BLaER1 treated with 17β-estradiol and CSF1 and Interleukin-3, amounts not matched to agents 10 nM and 100 nM (cell line): ENCODE data around the gene MPG.

Experiments
- H3K27ac ChIP-seq, 11 experiments: shearing (Covaris generic); formaldehyde crosslinking; 2 replicates each; pipeline ENCODE4 v1.8.1; 2022
- H3K27me3 ChIP-seq, 11 experiments: shearing (Covaris generic); formaldehyde crosslinking; 2 replicates each; pipeline ENCODE4 v1.8.1; 2022
- H3K36me3 ChIP-seq, 11 experiments: shearing (Covaris generic); formaldehyde crosslinking; 2 replicates each; pipeline ENCODE4 v1.8.1; 2022
- H3K4me1 ChIP-seq, 10 experiments: shearing (Covaris generic); formaldehyde crosslinking; 2 replicates each; pipeline ENCODE4 v1.8.1; 2022
- H3K4me2 ChIP-seq, 11 experiments: shearing (Covaris generic); formaldehyde crosslinking; 2 replicates each; pipeline ENCODE4 v1.8.1; 2022
- H3K4me3 ChIP-seq, 10 experiments: shearing (Covaris generic); formaldehyde crosslinking; 2 replicates each; pipeline ENCODE4 v1.8.1; 2022
- H3K9ac ChIP-seq, 11 experiments: shearing (Covaris generic); formaldehyde crosslinking; 2 replicates each; pipeline ENCODE4 v1.8.1; 2022
- H3K9me3 ChIP-seq, 11 experiments: shearing (Covaris generic); formaldehyde crosslinking; replicated peaks in 1 of 11; 2 replicates each; pipeline ENCODE4 v1.8.1; 2022
- H4K20me1 ChIP-seq, 11 experiments: shearing (Covaris generic); formaldehyde crosslinking; 2 replicates each; pipeline ENCODE4 v1.8.1; 2022
- Cebpa-rat ChIP-seq, 11 experiments: shearing (Covaris generic); IDR thresholded peaks; 2 replicates each; pipeline ENCODE4 v1.8.1; 2022

MPG gene

DNA sequence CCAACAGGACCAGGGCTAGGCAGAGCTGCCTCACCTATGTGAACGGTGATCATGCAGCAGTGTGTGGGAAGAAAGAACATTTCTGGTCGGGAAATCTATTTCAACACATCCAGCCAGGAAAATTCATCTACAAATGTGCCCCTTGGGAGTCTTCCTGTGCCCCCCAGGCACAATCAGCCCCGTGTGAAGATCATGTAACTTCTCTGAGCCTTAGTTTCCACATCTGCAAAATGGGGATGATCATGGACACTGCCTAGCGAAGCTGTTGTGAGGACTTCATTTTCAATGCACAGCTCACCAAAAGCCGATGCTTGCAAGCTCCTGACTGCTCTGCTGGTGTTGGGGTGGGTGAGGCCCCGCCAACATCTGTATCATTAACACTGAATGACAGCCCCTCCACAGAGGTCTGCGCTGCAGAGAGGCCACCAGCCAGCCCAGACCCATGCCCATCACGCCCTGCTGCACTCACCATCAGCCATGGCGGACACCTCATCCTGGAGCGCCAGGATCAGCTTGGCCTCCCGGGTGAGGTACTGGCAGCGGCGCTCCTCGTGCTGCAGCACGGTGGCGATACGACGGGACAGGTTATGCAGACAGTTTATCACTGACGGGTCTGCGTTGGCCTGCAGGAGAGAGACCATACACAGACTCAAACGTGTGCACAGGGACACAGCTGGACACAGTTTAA is 34.3 kb downstream of the MPG start:
- Histone ChIP-seq H3K4me3 (no peak overlapping the region), H3K4me2 (no peak overlapping the region), H3K4me1 (peaks cover 0 to 15% (median 9%) of the 10 kb centered on the region in 10 experiments; a peak in 15 of 20 replicates), H4K20me1 (peaks cover under 1 to 41% (median 5%) of the 10 kb centered on the region in 11 experiments; a peak in 13 of 22 replicates), H3K36me3 (peaks cover 75 to 100% (median 93%) of the 10 kb centered on the region in 11 experiments), H3K9ac (0 out of 22 replicates have a peak overlapping the region, but pooled peaks of 1 of the 11 experiments have one; percentile 41), H3K27me3 (no peaks in the 10 kb centered on the region), H3K27ac (0 out of 22 replicates have a peak overlapping the region, but pooled peaks of 1 of the 11 experiments have one; percentile 64), H3K9me3 (no peaks in the 10 kb centered on the region)
- no peak for TF ChIP-seq Cebpa-rat (IDR thresholded peaks at IDR 0.05)

DNA sequence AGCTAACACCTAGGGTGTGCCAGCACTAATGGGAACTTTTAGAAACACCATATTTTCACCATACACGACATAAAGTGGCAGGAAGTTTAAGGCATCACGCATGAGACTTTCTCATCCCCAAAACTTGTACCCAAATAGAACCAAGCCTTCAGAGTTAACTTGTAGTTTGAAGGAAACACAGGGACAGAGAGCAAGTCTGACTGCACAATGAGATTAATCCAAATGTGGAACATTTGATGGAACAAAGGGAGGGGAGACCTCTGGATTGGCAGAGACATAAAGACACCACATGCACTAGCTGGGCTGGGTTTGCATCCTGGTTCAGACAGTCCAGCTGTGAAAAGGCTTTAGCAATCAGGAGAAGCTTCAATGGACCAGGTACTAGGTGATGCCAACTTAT is 36.3 kb downstream of the MPG start:
- no peak for TF ChIP-seq Cebpa-rat (IDR thresholded peaks at IDR 0.05)

DNA sequence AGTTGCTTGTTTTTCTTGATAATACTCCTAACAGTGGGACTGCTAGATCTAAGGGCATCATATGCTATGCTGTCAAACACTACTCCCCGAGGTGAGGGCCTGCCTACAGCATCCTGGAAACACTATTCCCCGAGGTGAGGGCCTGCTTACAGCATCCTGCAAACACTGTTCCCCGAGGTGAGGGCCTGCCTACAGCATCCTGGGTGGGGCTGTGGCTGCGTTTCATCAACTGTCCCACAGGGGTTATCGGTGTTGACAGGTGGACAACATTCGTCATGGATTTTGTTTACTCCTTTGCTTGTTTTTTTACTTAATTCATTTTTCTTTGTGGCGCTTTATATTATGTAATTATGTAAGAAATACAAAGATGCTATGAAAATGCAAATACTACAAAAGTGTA is 38.0 kb downstream of the MPG start:
- Histone ChIP-seq H3K4me1 (peaks cover 0 to 29% (median 13%) of the 10 kb centered on the region in 10 experiments; a peak in 16 of 20 replicates), H3K4me3 (no peak overlapping the region), H3K36me3 (peaks cover 54 to 87% (median 74%) of the 10 kb centered on the region in 11 experiments), H3K4me2 (no peak overlapping the region), H3K9ac (peak overlapping the region in 1 of 11 experiments; percentile 18; a peak in 1 of 22 replicates), H3K27me3 (no peaks in the 10 kb centered on the region), H3K27ac (no peak overlapping the region), H3K9me3 (no peaks in the 10 kb centered on the region), H4K20me1 (peaks cover 22 to 66% (median 42%) of the 10 kb centered on the region in 11 experiments; a peak in 20 of 22 replicates)
- no peak for TF ChIP-seq Cebpa-rat (IDR thresholded peaks at IDR 0.05)

More for the DNA sequence above, 36.3 kb downstream of the MPG start:
- Histone ChIP-seq H3K9ac (no peak overlapping the region; a peak in 1 of 22 replicates), H3K4me1 (peaks cover 0 to 15% (median 9%) of the 10 kb centered on the region in 10 experiments; a peak in 15 of 20 replicates), H3K9me3 (no peaks in the 10 kb centered on the region), H3K36me3 (peaks cover 71 to 98% (median 91%) of the 10 kb centered on the region in 11 experiments), H3K27me3 (no peaks in the 10 kb centered on the region), H4K20me1 (peaks cover 8 to 53% (median 25%) of the 10 kb centered on the region in 11 experiments; a peak in 20 of 22 replicates), H3K4me3 (no peak overlapping the region), H3K27ac (peak overlapping the region in 2 of 11 experiments; percentile 38 to 64; a peak in 3 of 22 replicates), H3K4me2 (no peak overlapping the region; a peak in 1 of 22 replicates)

- Histone ChIP-seq H3K4me2 (no peak overlapping the region), H3K9me3 (no peaks in the 10 kb centered on the region)
These were observed 39.6 kb downstream of the MPG start for GRCh38 chr16:117379-118365.

GRCh38 chr16:118857-119256 is 40.8 kb downstream of the MPG start:
- TF ChIP-seq Cebpa-rat (IDR thresholded peaks at IDR 0.05), result no peak
- no peak overlapping the region for H3K4me2 ChIP-seq
- H3K4me1 ChIP-seq, result peaks cover 0 to 19% (median 7%) of the 10 kb centered on the region in 10 experiments; a peak in 15 of 20 replicates
- no peak overlapping the region for H3K27ac ChIP-seq
- H3K36me3 ChIP-seq, result peaks cover 50 to 81% (median 60%) of the 10 kb centered on the region in 11 experiments
- H3K4me3 ChIP-seq, result no peak overlapping the region
- no peaks in the 10 kb centered on the region for H3K27me3 ChIP-seq
- H4K20me1 ChIP-seq, result peaks cover 22 to 67% (median 53%) of the 10 kb centered on the region in 11 experiments; a peak in 20 of 22 replicates
- no peak overlapping the region for H3K9ac ChIP-seq
- H3K9me3 ChIP-seq, result no peaks in the 10 kb centered on the region

More at GRCh38 chr16:117379-118365, 39.6 kb downstream of the MPG start:
- Histone ChIP-seq H3K4me1 (peaks cover 0 to 29% (median 13%) of the 10 kb centered on the region in 10 experiments; a peak in 16 of 20 replicates), H4K20me1 (peaks cover 22 to 70% (median 51%) of the 10 kb centered on the region in 11 experiments; a peak in 20 of 22 replicates), H3K27me3 (no peaks in the 10 kb centered on the region), H3K27ac (no peak overlapping the region), H3K4me3 (no peak overlapping the region), H3K36me3 (peaks cover 45 to 81% (median 63%) of the 10 kb centered on the region in 11 experiments), H3K9ac (no peak overlapping the region)
- no peak for TF ChIP-seq Cebpa-rat (IDR thresholded peaks at IDR 0.05)

DNA sequence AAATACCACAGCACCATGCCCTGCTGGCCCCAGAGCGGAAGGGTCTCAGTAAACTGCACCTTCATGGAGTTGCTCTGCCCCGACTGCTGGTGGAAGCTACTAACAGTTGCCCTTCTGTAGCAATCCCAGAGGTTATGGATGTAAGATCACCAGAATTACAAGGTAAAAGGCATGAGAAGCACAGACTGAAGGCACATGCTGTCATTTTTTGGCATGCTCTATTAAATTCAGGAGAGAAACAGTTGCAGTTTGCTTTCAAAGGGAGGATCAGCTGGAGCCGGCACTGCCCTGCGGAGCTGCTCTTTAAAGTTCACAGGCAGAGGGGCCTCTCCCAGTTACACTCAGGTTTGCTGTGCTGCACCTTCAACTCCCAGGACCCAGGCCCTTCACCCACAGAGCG is 41.3 kb downstream of the MPG start:
- Histone ChIP-seq H3K27me3 (no peaks in the 10 kb centered on the region), H3K4me3 (no peak overlapping the region), H3K4me1 (peaks cover 0 to 15% (median 6%) of the 10 kb centered on the region in 10 experiments; a peak in 9 of 20 replicates), H3K9ac (peak overlapping the region in 3 of 11 experiments; percentile 1 to 41 (median 8); a peak in 1 of 22 replicates), H4K20me1 (peaks cover 22 to 71% (median 57%) of the 10 kb centered on the region in 11 experiments; a peak in 20 of 22 replicates), H3K9me3 (no peaks in the 10 kb centered on the region), H3K27ac (no peak overlapping the region), H3K36me3 (peaks cover 49 to 81% (median 60%) of the 10 kb centered on the region in 11 experiments), H3K4me2 (peak overlapping the region in 1 of 11 experiments; percentile 28; a peak in 1 of 22 replicates)
- no peak for TF ChIP-seq Cebpa-rat (IDR thresholded peaks at IDR 0.05)

DNA sequence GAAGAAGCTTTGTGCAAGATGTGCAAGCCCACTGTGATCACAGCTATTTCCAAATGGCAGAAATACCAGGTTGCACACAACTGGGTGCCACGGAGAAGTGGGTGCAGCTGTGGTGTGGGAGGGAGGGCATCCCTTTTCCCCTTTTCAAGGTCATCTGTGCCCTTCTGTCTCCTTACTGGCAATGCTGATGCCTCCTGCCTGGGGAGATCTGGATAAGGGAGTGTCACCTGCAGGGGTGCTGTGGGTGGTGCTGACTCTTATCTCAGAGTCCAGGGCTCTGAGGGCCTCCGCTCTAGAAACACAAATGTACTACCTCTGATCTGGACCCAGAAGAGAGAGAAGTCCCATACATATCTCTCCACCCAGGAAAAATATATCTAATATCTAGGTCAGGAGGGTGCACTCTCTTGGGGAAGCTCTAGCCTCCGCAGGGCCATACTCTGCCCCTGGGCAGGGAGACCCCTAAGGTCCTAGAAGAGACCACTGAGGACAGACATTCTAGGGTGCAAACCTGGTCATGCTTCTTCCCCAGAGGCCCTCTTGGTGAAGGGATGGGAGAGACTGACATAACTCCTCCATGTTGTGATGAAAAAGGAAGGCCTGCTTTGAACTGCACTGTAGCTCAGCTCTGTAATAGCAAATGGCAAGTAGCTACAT is 41.9 kb downstream of the MPG start:
- peak overlapping the region in 5 of 11 experiments; percentile 1 to 41 (median 10); a peak in 2 of 22 replicates for H3K9ac ChIP-seq
- H3K27ac ChIP-seq, result no peak overlapping the region
- H4K20me1 ChIP-seq, result peaks cover 22 to 75% (median 58%) of the 10 kb centered on the region in 11 experiments; a peak in 20 of 22 replicates

GRCh38 chr16:120756-121155 is 42.7 kb downstream of the MPG start:
- TF ChIP-seq Cebpa-rat (IDR thresholded peaks at IDR 0.05), result no peak
- Histone ChIP-seq H3K27ac (no peak overlapping the region), H3K9me3 (no peaks in the 10 kb centered on the region), H3K4me1 (peaks cover 0 to 14% (median 6%) of the 10 kb centered on the region in 10 experiments; a peak in 9 of 20 replicates), H3K36me3 (peaks cover 42 to 81% (median 56%) of the 10 kb centered on the region in 11 experiments), H3K4me3 (no peak overlapping the region), H4K20me1 (peaks cover 22 to 83% (median 65%) of the 10 kb centered on the region in 11 experiments; a peak in 20 of 22 replicates), H3K4me2 (no peak overlapping the region), H3K9ac (peak overlapping the region in 3 of 11 experiments; percentile 10 to 41 (median 28); a peak in 2 of 22 replicates), H3K27me3 (no peaks in the 10 kb centered on the region)

More for the DNA sequence above, 41.9 kb downstream of the MPG start:
- Histone ChIP-seq H3K4me3 (no peak overlapping the region), H3K27me3 (no peaks in the 10 kb centered on the region), H3K4me1 (peaks cover 0 to 14% (median 6%) of the 10 kb centered on the region in 10 experiments; a peak in 9 of 20 replicates), H3K4me2 (peak overlapping the region in 2 of 11 experiments; percentile 18 to 28; a peak in 3 of 22 replicates), H3K9me3 (no peaks in the 10 kb centered on the region), H3K36me3 (peaks cover 46 to 81% (median 60%) of the 10 kb centered on the region in 11 experiments)
- no peak for TF ChIP-seq Cebpa-rat (IDR thresholded peaks at IDR 0.05)
